Hepatocyte (in vitro differentiated cells): ENCODE measurements around the gene CMIP. TPM values are rescaled to one million over a fixed set of nuclear protein-coding genes. Genes with fewer than 3 reads are reported as not detected.

Experiments
- DNase-seq: peaks from one replicate; pipeline ENCODE4 v3.0.0-alpha.2; 2016; ENCODE audit warnings: low spot score
- H2AFZ ChIP-seq: fragments of 200-600 bp; sonication (generic); 2 replicates; pipeline ENCODE4 v1.6.0; 2016; ENCODE audit warnings: antibody characterized with exemption, mild to moderate bottlenecking
- H3K27ac ChIP-seq: fragments of 200-600 bp; sonication (generic); 2 replicates; pipeline ENCODE4 v1.5.1; 2016; ENCODE audit warnings: mild to moderate bottlenecking
- H3K27me3 ChIP-seq: fragments of 200-600 bp; sonication (generic); 2 replicates; pipeline ENCODE4 v1.6.1; 2016
- H3K36me3 ChIP-seq: fragments of 200-600 bp; sonication (generic); replicated peaks from 2 replicates; pipeline ENCODE4 v1.5.1; 2016; ENCODE audit warnings: low read depth; ENCODE audit not compliant: insufficient read depth
- H3K4me1 ChIP-seq: fragments of 200-600 bp; sonication (generic); 2 replicates; pipeline ENCODE4 v1.5.1; 2016; ENCODE audit warnings: mild to moderate bottlenecking, moderate library complexity; ENCODE audit not compliant: insufficient read depth
- H3K4me2 ChIP-seq: fragments of 200-600 bp; sonication (generic); 2 replicates; pipeline ENCODE4 v1.6.0; 2016
- H3K4me3 ChIP-seq: fragments of 200-600 bp; sonication (generic); 2 replicates; pipeline ENCODE4 v1.5.1; 2016; ENCODE audit warnings: mild to moderate bottlenecking
- H3K79me2 ChIP-seq: fragments of 200-600 bp; sonication (generic); 2 replicates; pipeline ENCODE4 v1.6.0; 2017; ENCODE audit warnings: mild to moderate bottlenecking
- H3K9me2 ChIP-seq: fragments of 200-600 bp; sonication (generic); replicated peaks from 2 replicates; pipeline ENCODE4 v1.6.0; 2017; ENCODE audit warnings: mild to moderate bottlenecking; ENCODE audit not compliant: insufficient read depth
- H3K9me3 ChIP-seq: fragments of 200-600 bp; sonication (generic); 2 replicates; pipeline ENCODE4 v1.5.1; 2016; ENCODE audit warnings: low read depth, mild to moderate bottlenecking
- H4K20me1 ChIP-seq: fragments of 200-600 bp; sonication (generic); 2 replicates; pipeline ENCODE4 v1.6.0; 2016; ENCODE audit warnings: mild to moderate bottlenecking; ENCODE audit not compliant: insufficient read depth, poor library complexity, severe bottlenecking
- EZH2 ChIP-seq: fragments of 200-600 bp; sonication (generic); IDR thresholded peaks from 2 replicates; pipeline ENCODE4 v1.6.1; 2016; ENCODE audit warnings: antibody characterized with exemption, mild to moderate bottlenecking, borderline replicate concordance
- EZH2phosphoT487 ChIP-seq: fragments of 200-600 bp; sonication (generic); IDR thresholded peaks from one replicate; pipeline ENCODE4 v1.6.1; 2018; ENCODE audit warnings: antibody characterized with exemption, mild to moderate bottlenecking, low read depth, moderate library complexity; ENCODE audit not compliant: unreplicated experiment, severe bottlenecking
- WGBS: methylation state at CpG from one replicate; pipeline ENCODE4 v1.1.6; 2016; ENCODE audit warnings: low lambda C conversion rate; ENCODE audit errors: missing lambda C conversion rate; 5-methylcytosine and 5-hydroxymethylcytosine counted together
- polyA plus RNA-seq: library from polyadenylated mRNA; unstranded; fragments of >200 nt; fragmentation: Nextera tagmentation; extraction: Ambion mirVana; gene quantifications from 2 replicates; pipeline ENCODE4 v1.2.1, GENCODE V29; 2016
- total RNA-seq: library from RNA; depleted of rRNA; stranded (reverse); fragments of >200 nt; gene quantifications from 2 replicates; pipeline ENCODE4 v1.2.3, GENCODE V29; 2014
- TF ChIP-seq, protein P1 (sequence below): fragments of 200-600 bp; sonication (generic); IDR thresholded peaks from 2 replicates; pipeline ENCODE4 v1.5.1; 2016; ENCODE audit warnings: antibody characterized with exemption, mild to moderate bottlenecking; ENCODE audit not compliant: poor library complexity

CMIP gene
- total and polyA plus RNA-seq, 2 experiments from 2014 or later: 5.8 to 17.8 TPM

DNA sequence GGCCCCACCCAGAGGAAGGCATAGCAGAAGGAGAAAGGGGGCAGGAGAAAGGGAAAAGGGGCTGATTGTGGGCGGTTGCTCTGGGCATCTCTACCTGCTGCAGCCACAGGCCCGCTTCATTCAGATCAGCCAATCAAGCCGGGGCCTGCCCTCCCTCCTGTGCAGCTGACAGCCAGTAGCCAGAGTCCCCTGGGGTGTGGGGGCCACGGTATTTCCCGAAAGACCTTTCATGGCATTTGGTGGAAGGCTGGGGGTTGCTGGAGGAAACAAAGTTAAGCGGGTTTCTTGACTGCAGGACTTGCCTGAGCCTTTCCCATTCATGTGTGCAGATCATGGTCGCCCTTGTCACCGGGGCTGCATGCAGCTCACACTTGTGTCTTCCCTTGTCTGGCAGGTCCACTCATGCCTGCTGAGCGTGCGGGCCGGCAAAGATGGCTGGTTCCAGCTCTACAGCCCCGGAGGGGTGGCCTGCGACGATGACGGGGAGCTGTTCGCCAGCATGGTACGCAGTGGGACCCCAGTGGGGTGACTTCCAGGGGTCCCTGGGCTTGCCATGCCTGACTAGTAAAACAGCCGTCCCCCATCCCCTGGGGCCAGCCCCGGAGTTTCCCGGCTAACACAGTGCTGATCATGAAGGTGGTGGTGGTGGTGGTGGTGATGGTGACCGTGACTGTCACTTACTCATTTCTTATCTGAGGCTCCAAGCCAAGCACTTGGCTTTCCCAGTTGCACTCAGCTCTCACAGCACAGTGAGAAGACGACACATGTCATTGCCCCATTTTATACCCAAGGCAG, 251.8 kb downstream of the CMIP start:
- Histone ChIP-seq H3K27me3 (no peaks in the 10 kb centered on the region), H3K9me3 (no peaks in the 10 kb centered on the region), H3K9me2 (no peaks in the 10 kb centered on the region), H4K20me1 (no peaks in the 10 kb centered on the region), H3K36me3 (no peaks in the 10 kb centered on the region), H3K27ac (peak overlapping the region; percentile 71), H3K4me2 (no peak overlapping the region), H3K79me2 (no peaks in the 10 kb centered on the region), H3K4me1 (peaks cover 3% of the 10 kb centered on the region), H2AFZ (no peak overlapping the region), H3K4me3 (no peak overlapping the region)
- 89% methylated on average over 22 of the region's 22 CpGs for WGBS
- TF ChIP-seq, protein P1, sequence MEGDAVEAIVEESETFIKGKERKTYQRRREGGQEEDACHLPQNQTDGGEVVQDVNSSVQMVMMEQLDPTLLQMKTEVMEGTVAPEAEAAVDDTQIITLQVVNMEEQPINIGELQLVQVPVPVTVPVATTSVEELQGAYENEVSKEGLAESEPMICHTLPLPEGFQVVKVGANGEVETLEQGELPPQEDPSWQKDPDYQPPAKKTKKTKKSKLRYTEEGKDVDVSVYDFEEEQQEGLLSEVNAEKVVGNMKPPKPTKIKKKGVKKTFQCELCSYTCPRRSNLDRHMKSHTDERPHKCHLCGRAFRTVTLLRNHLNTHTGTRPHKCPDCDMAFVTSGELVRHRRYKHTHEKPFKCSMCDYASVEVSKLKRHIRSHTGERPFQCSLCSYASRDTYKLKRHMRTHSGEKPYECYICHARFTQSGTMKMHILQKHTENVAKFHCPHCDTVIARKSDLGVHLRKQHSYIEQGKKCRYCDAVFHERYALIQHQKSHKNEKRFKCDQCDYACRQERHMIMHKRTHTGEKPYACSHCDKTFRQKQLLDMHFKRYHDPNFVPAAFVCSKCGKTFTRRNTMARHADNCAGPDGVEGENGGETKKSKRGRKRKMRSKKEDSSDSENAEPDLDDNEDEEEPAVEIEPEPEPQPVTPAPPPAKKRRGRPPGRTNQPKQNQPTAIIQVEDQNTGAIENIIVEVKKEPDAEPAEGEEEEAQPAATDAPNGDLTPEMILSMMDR: no peak
- TF ChIP-seq EZH2phosphoT487 (no peak), EZH2 (no peak)
- DNase-seq: no peak

DNA sequence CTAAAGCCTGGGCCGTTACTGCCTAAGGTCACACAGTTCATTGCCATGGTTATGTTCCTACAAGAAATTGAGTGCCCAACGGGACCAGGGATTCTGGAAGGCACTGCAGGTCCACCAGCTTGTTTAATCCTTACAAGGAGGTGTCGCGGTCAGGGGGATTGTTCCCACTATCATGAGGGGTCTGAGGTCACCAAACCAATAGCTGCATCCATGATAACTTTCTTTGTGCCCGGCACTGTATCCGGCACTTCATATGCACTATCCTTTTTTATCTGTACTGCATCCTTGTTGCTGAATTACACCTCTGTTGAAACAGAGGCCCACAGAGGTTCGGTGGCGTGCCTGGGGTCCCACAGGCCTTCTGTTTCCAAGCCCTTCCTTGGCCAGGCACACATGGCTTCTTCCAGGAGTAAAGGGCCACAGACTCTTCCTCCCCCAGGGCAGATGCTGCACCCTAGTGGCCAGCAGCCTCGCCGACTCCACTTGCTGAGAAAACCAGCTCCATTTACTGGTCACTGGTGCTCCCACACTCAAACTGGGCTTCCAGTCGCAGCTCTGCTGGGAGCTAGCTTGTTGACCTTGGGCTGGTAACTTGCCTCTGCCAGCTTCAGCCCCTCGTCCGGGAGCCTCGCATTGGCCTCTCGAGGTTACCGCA, 252.5 kb downstream of the CMIP start:
- TF ChIP-seq EZH2phosphoT487: no peak
- TF ChIP-seq, protein P1: peak; percentile 48
- TF ChIP-seq EZH2: no peak
- H3K9me2 ChIP-seq: no peaks in the 10 kb centered on the region
- no peak overlapping the region for H3K4me2 ChIP-seq
- no peaks in the 10 kb centered on the region for H3K36me3 ChIP-seq
- H3K4me1 ChIP-seq: peaks cover 3% of the 10 kb centered on the region
- no peaks in the 10 kb centered on the region for H4K20me1 ChIP-seq
- H3K4me3 ChIP-seq: no peak overlapping the region
- H3K27ac ChIP-seq: no peak overlapping the region
- no peak overlapping the region for H2AFZ ChIP-seq
- DNase-seq: peak; percentile 64
- no peaks in the 10 kb centered on the region for H3K27me3 ChIP-seq
- no peaks in the 10 kb centered on the region for H3K9me3 ChIP-seq
- 86% methylated on average over 16 of the region's 16 CpGs for WGBS
- H3K79me2 ChIP-seq: no peaks in the 10 kb centered on the region

DNA sequence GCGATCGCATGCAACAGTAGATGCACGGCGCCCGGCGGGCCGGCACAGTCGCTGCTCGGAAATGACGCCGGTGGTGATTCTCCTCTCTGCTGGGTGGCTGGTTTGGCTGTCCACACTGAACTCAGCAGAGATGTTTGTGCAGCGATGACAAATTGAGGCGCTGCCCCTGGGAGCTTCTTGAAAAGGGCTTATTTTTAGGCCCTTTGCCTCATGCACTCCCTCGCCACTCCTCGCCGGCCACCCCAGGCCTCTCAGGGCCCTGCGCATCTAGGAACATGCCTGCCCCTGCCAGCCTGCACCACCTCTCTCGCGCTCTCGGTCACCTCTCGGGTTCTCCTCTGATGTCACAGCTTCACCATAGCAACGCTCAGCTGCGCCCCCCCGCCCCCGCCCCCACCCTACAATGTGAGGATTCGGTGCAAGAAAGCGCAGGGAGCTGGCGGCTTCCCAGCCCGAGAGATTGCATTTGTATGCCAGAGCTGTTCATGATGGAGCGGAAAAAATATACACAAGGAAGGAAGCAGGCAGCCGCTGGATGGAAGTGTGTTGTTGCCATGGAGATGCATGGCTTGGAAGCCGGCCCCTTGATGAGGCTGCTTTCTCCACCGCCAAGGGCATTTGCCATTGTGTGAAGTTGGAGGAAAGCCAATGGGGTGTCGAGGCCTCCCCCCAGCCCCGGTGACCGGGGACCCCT, 253.2 kb downstream of the CMIP start:
- no peak overlapping the region for H2AFZ ChIP-seq
- no peak overlapping the region for H3K4me3 ChIP-seq
- peak overlapping the region; percentile 49 for H3K27ac ChIP-seq
- no peaks in the 10 kb centered on the region for H3K27me3 ChIP-seq
- WGBS: 94% methylated on average over 26 of the region's 36 CpGs
- peak; percentile 38 for DNase-seq
- TF ChIP-seq EZH2phosphoT487: no peak
- H3K4me1 ChIP-seq: peaks cover 3% of the 10 kb centered on the region
- H3K79me2 ChIP-seq: no peaks in the 10 kb centered on the region
- H3K36me3 ChIP-seq: no peaks in the 10 kb centered on the region
- H3K9me3 ChIP-seq: no peaks in the 10 kb centered on the region
- H3K4me2 ChIP-seq: no peak overlapping the region
- H4K20me1 ChIP-seq: no peaks in the 10 kb centered on the region
- H3K9me2 ChIP-seq: no peaks in the 10 kb centered on the region

DNA sequence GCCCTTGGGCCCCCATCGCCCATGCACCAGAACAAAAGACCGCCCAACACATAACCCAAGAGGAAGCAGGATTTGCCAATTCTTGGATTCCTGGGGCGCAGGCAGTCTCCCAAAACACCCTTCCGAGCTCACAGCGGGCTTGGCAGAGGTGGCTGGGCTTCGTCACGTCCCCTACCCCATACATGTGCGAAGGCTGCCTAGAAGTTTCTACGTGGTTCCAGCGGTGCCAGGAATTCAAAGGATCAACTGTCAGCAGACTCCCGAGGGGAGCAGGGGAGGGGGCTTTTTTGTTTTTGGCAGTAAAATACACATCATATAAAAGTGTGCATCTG, 253.7 kb downstream of the CMIP start:
- H4K20me1 ChIP-seq: no peaks in the 10 kb centered on the region
- WGBS: 80% methylated on average over 11 of the region's 11 CpGs
- H3K36me3 ChIP-seq: no peaks in the 10 kb centered on the region
- no peaks in the 10 kb centered on the region for H3K9me2 ChIP-seq
- H3K9me3 ChIP-seq: no peaks in the 10 kb centered on the region
- TF ChIP-seq EZH2 (no peak), EZH2phosphoT487 (no peak)
- TF ChIP-seq, protein P1: no peak
- peak overlapping the region; percentile 49 for H3K27ac ChIP-seq
- H3K4me2 ChIP-seq: no peak overlapping the region
- no peak overlapping the region for H3K4me3 ChIP-seq
- H3K27me3 ChIP-seq: no peaks in the 10 kb centered on the region
- no peak overlapping the region for H2AFZ ChIP-seq
- DNase-seq: no peak
- H3K4me1 ChIP-seq: peaks cover 3% of the 10 kb centered on the region
- no peaks in the 10 kb centered on the region for H3K79me2 ChIP-seq
